Iris pigment epithelial cell (primary cell): ENCODE data around the gene FAM221B.

ENCODE experiments used
- DNase-seq: peaks from one replicate; pipeline ENCODE4 v3.0.0-alpha.2; 2011; ENCODE audit warnings: low read depth

Gene FAM221B

DNA sequence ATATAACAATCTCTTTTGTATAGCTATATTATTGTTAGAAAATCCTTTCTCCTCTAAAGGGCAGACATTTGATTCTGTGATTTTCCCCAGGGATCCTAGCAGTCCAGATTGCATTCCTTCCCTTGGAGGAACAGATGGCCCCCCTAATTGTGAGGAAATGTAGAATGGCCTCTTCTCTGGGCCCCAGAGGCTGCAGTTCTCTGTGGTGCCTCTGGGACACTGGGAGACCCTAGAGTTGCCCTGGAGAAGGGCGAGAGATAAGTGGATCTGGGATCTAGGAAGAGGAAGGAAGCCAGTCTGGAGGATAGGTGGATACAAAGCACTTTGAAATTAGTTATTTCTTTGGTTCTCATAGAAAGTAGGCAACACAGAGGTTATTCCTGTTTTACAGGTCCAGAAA, 11.8 kb downstream of the FAM221B start:
- DNase-seq: no peak

- peak; percentile 100 for DNase-seq
These were observed 13.5 kb downstream of the FAM221B start, which contains the start of gene HINT2 for GRCh38 chr9:35814841-35815543. Gene HINT2, minus strand, starts transcription at chr9:35815042. Its CDS starts 63 bp downstream, at chr9:35814979.

GRCh38 chr9:35814106-35814840, 14.3 kb downstream of the FAM221B start:
- peak; percentile 55 for DNase-seq

GRCh38 chr9:35813434-35814105, 15.0 kb downstream of the FAM221B start:
- peak; percentile 43 for DNase-seq

GRCh38 chr9:35812025-35812602, 16.4 kb downstream of the FAM221B start, which contains the start of gene SPAG8:
Gene SPAG8, minus strand, starts transcription at chr9:35812262. Its CDS starts 115 bp downstream, at chr9:35812147.
- peak; percentile 98 for DNase-seq

DNA sequence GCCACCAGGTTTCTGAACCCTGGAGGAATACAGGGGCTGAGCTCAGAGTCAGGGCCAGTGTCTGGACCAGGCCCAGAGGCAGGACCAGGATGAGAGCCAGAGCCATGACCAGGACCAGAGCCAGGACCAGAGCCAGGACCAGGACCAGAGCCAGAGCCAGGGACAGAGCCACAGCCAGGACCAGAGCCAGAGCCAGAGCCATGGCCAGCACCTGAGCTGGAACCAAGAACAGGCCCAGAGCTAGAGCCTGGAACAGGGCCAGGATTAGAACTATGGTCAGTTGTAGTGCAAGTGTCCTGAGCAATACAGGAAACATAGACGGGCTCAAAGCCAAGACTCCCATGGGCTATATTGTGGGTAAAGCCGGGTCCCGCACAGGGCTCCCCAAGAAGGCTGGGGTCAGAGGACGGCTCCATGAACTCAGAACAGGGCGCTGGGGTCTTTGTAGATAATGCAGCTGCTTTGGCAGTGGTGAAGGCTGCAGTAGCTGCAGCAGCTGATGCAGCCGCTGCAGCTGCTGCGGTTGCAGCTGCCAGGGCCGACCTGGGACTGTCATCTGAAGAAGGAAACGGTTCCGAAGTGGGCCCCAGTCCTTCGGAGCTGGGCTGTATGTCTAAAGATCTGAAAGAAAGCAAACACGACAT, 17.0 kb downstream of the FAM221B start:
- no peak for DNase-seq

DNA sequence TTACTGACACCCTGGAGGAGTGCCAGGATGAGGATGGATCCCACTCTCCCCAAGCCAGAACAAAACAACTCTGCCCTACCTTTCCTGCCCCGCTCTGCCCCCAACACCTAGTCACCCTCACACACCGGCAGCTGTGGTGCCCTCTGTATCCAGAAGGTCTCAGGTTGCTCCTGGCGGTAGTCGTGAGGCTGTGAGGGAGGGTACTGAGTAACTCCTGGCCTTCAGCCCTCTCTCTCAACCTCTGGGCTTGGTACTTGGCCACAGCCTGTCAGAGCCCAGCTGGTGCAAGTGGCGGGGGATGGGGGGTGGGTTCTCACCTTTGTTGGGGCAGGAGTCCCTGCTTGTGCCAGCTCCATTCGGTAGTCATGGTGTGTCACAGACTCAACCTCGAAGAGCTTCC, 18.4 kb downstream of the FAM221B start:
- DNase-seq: no peak

DNA sequence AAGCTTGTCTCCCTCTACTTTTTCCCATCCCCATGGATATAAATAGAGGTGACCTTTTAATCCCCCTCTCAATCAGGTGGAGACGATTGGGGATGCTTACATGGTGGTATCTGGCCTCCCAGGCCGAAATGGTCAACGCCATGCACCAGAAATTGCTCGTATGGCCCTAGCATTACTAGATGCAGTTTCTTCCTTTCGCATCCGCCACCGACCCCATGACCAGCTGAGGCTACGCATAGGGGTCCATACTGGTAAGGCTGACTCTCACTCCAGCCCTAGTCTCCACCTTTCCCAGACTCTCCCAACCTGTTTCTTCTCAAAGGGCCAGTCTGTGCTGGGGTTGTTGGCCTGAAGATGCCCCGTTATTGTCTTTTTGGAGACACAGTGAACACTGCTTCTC, 20.1 kb downstream of the FAM221B start:
- DNase-seq: no peak

DNA sequence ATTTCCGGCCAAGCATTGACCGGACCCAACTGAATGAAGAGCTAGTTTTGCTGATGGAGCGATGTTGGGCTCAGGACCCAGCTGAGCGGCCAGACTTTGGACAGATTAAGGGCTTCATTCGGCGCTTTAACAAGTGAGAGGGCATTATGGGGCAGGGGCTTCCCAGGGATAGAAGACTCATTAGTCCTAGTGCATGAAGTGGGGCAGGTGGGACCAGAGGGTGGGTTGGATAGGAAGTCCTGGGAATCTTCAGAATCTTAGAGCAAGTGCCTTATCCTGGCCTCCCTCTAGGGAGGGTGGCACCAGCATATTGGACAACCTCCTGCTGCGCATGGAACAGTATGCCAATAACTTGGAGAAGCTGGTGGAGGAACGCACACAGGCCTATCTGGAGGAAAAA, 22.4 kb downstream of the FAM221B start:
- DNase-seq: no peak

DNA sequence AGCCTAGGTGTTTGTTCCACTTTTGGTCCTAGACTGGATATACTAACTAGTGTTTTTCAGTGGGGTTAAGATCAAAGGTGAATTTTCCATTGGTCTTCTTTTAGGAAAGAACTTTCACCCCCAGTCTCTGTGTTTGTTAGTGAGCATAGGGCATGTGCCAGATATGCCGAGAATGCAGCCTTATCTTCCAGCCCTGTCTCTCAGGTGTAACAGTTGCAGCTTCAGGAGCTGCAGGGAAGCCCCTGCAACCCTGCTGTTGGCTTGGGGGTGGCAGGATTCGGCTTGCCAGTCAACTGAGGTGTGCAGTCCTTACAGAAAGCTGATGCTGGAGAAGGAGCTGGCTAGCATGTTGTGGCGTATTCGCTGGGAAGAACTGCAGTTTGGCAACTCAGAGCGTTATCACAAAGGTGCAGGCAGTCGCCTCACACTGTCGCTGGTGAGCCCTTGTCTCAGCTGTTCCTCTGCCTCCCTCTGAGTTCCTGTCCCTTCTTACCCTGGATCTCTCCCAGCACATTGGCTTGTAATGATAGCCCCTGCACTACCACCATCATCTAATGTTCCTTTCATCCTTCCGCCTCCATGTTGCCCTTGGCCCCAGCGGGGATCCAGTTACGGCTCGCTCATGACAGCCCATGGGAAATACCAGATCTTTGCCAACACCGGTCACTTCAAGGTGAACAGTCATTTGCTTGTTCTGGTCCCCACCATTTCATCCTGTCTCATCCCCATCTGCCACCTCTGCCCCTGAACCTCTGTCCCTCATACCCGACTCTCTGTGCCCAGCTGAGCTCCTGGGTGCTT, 27.0 kb downstream of the FAM221B start:
- DNase-seq: no peak

DNA sequence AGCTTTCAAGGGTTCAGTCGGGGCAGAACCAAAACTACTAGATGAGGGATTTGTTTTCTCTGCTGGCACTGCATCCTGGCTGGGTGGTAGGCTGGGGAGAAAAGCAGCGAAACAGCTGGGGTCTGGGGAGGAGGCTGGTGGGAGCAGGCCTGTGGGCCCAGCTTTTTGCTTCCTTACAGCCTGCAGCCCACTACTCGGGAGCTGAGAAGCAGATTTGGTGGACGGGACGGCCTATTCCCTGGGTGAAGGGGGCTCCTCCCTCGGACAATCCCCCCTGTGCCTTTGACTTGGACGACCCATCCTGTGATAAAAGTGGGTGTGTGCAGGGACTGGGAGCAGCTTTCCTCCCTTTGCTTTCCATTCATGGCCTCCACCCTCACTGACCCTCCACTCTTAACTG, 28.0 kb downstream of the FAM221B start:
- DNase-seq: no peak

DNA sequence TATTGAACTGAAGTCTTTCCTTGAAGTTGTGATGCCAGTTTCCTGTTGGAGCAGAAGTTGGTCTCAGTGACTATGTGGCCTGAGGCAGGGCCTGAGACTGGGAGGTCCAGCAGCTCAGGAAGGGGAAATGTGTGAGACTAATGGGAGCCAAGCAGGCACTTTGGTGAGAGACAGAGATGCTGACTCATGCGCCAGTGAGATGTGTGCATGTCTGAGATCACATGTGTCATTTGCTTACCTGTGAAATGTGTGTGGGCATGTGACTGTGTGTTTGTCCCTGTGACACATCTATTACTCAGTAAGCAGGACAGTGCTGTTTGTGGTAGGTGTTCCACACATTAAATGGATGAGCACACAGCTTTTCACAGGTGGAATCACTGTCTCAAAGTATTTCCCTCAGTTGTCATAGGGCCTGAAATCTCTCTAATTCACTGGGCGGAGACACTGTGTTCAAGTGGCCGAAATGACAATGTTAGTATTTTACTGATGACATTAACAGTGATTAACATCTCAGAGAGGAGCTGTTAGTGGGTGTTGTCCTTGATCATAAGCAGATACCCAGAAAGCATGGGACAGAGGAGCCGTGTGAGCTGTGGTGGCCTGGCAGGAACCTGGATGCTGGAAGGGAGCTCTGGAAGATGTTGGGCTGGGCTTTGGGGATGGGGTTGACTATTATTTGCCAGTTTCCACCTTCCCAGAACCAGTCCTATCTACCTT, 29.7 kb downstream of the FAM221B start:
- DNase-seq: peak; percentile 54

- no peak for DNase-seq
These were observed 31.0 kb downstream of the FAM221B start for GRCh38 chr9:35797311-35798109.

DNA sequence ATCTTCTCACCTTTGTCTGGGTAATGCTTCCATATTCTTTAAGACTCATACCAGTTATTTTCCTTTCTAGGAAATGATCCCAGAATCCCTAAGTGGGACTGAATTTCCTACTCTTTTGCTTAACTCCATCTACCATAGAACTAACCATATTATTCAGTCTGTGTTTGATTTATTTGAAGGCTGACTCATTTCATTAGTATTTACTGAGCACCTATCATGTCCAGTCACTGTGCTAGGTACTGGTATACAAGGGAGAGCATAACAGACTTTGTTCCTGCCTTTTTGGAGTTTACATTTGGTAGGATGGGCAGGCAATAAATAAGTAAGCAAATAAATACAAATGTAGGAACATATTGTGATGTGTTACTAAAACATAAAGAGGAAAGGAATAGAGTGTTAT, 32.8 kb downstream of the FAM221B start:
- DNase-seq: no peak

DNA sequence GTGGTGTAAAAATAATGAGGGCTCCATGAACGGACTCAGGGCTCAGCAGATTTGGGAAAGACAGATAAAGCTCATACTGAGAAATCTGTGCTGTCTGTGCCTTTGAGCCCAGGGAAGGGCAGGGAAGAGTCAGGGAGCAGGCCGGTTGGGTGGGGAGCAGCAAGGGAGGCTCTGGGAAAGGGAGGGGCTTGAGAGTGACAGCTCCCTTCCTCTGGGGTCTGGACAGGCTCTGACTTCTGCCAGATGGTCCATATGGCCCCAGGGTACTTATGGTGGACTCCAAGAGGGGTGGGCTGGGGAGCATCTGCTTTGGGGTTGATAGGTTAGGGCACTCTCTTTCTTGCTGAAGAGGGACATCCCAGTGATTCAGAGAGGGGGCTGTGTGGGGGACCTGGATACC, 35.1 kb downstream of the FAM221B start:
- DNase-seq: no peak

DNA sequence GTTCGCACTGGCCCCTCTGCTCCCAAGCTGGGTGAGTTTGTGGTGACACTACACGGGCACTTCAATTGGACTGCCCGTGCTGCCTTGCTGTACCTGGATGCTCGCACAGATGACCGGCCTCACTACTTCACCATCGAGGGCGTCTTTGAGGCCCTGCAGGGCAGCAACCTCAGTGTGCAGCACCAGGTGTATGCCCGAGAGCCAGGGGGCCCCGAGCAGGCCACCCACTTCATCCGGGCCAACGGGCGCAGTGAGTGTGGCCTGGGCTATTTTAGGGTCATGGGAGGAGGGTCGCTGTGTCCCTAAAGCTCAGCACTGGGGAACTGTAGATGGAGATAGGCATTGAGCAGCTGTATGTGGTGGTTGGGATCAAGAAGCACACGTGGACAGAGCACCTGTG, 35.7 kb downstream of the FAM221B start:
- DNase-seq: no peak

DNA sequence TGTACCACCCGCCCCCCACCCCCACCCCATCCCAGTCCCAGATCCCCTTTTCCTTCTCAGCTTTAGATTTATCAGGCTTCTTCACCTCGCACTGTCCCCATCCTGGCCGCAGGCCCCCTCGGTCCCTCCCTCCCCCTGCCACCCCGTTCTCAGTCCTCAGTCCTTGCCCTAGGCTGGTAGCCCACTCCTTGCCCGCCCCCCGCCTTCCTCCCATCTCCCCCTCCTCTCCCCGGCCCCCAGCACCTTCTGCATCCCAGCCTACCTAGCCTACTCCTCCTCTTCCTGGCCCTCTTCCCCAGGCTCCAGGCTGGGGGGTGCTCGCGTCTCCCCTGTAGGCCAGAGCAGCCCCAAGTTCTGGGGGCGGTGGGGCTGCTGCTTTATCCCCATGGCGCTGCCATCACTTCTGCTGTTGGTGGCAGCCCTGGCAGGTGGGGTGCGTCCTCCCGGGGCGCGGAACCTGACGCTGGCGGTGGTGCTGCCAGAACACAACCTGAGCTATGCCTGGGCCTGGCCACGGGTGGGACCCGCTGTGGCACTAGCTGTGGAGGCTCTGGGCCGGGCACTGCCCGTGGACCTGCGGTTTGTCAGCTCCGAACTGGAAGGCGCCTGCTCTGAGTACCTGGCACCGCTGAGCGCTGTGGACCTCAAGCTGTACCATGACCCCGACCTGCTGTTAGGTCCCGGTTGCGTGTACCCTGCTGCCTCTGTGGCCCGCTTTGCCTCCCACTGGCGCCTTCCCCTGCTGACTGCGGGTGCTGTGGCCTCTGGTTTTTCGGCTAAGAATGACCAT, 36.3 kb downstream of the FAM221B start:
- no peak for DNase-seq

GRCh38 chr9:35791297-35791921, 37.1 kb downstream of the FAM221B start, which contains the start of gene NPR2:
Gene NPR2, plus strand, starts transcription at chr9:35791591. Its CDS starts 818 bp downstream, at chr9:35792409.
- DNase-seq: no peak
